Measurements from ENCODE around the gene PCYT2. TPM values are rescaled to one million over a fixed set of nuclear protein-coding genes. Genes with fewer than 3 reads are reported as not detected.

Gene PCYT2
- total RNA-seq, 2 experiments from 2014 or later, result 18.7 to 18.9 TPM

DNA sequence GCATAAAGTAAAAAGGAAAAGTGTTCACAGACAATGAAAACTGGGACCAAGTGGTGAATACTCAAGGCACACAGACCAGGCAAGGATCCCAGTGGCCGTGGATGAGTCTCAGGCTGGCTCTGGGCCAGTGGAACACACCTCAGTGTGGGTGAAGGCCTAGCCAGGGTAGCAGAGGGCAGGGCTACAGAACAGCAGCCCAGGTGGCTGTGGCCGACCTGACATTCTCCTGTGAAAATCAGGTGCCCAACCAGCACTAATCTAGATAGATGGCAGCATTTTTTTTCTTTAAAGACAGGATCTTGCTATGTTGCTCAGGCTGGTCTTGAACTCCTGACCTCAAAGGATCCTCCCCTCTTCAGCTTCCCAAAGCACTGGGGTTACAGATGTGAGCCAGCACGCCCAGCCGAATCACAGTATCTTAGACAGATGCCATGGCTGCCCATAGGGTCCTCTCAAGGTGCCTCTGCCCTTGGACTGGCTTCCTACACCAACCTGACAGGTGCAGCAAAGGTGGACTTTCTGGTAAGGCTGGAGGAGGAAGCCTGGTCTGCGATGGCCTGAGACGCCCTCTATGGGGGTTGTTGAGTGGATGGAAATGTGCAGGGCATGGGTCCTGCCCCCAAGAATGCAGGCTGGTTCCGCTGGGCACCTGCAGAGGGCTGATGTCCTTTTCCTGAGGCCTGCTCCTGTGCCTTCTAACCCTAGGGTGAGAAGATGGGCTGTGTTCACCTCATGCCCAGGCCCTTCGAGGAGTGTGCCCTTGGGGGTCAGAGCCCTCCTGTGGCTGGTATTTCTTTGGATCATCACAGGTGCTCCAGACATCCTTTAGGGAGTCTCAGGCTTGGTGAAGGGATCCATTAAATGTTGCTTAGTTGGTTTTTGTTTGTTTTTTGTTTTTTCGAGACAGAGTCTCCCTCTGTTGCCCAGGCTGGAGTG lies 47.1 kb downstream of the PCYT2 start:
- DNase-seq, result no peak
- Mint-ChIP-seq H3K27ac (peak overlapping the region; percentile 73), H3K4me3 (peak overlapping the region; percentile 78), H3K36me3 (ENCODE audit: low read depth) (peaks cover 47% of the 10 kb centered on the region), H3K27me3 (no peaks in the 10 kb centered on the region), H3K9me3 (no peaks in the 10 kb centered on the region), H3K4me1 (ENCODE audit: low read depth) (peaks cover 37% of the 10 kb centered on the region)
- H3K9me3 ChIP-seq (ENCODE audit: control insufficient read depth in 1 of 2, insufficient read depth in 1 of 2, low read length in 2 of 2), result peaks cover 0 to 3% of the 10 kb centered on the region in 2 experiments
- ATAC-seq (ENCODE audit: poor library complexity), result no peak
- no peak overlapping the region for H3K4me3 ChIP-seq (ENCODE audit: low read length)
- ChIA-PET POLR2A (interaction anchor here (0.8 to 1.3 kb wide), 3 partner anchors 11 to 181 kb away, joined by 4 to 5 read pairs (median 4); partner anchors contain the start of genes ARL16 and HGS), CTCF (no interaction called here)
- H3K27ac ChIP-seq (ENCODE audit: low read depth in 1 of 2, low read length in 2 of 2), result no peak overlapping the region
- peaks cover 69% of the 10 kb centered on the region for H3K4me1 ChIP-seq (ENCODE audit: insufficient read depth, low read length)
- H3K36me3 ChIP-seq (ENCODE audit: insufficient read depth, low read length), result peaks cover 38% of the 10 kb centered on the region
- intact Hi-C loops (cut with DNase I, micrococcal nuclease), result loop anchor here (5.0 to 10.0 kb wide), 2 partner anchors 182 to 349 kb away; partner anchors contain the start of genes ACTG1 (in 1 of the 2), ARL16 (in 1 of the 2) and HGS (in 1 of the 2)
- TF ChIP-seq, protein P1, sequence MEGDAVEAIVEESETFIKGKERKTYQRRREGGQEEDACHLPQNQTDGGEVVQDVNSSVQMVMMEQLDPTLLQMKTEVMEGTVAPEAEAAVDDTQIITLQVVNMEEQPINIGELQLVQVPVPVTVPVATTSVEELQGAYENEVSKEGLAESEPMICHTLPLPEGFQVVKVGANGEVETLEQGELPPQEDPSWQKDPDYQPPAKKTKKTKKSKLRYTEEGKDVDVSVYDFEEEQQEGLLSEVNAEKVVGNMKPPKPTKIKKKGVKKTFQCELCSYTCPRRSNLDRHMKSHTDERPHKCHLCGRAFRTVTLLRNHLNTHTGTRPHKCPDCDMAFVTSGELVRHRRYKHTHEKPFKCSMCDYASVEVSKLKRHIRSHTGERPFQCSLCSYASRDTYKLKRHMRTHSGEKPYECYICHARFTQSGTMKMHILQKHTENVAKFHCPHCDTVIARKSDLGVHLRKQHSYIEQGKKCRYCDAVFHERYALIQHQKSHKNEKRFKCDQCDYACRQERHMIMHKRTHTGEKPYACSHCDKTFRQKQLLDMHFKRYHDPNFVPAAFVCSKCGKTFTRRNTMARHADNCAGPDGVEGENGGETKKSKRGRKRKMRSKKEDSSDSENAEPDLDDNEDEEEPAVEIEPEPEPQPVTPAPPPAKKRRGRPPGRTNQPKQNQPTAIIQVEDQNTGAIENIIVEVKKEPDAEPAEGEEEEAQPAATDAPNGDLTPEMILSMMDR (IDR thresholded peaks at IDR 0.05), result no peak
- peaks cover 0 to 3% of the 10 kb centered on the region in 2 experiments for H3K27me3 ChIP-seq (ENCODE audit: control insufficient read depth in 1 of 2, insufficient read depth in 2 of 2, low read length in 2 of 2)

DNA sequence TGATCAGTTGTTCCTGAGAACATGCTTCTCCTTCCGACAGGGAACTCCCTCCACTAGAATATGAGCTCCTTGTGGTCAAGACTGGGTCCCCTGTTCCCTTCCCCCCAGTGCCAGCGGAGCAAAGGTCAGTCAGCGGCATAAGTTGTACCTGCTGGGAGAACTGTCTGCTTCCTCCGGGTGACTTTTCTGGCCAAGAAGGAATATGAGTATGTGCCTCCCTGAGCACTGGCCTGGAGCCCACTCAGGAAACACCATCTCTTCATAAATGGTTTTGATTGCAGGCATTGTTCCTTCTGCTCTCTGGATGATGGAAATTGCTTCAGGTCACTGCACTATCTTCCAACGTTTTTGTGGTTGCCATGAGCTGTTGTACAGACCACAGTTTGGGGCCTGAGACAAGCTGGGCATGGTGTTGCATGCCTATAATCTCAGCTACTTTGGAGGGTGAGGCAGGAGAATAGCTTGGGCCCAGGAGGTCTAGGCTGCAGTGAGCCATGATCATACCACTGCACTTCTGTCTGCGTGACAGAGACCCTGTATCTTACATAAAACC lies 48.0 kb downstream of the PCYT2 start:
- DNase-seq (no peak), ATAC-seq (ENCODE audit: poor library complexity) (no peak)
- Mint-ChIP-seq H3K4me1 (ENCODE audit: low read depth) (peaks cover 38% of the 10 kb centered on the region), H3K4me3 (peak overlapping the region; percentile 78), H3K9me3 (no peaks in the 10 kb centered on the region), H3K27me3 (no peaks in the 10 kb centered on the region), H3K27ac (peak overlapping the region; percentile 73), H3K36me3 (ENCODE audit: low read depth) (peaks cover 39% of the 10 kb centered on the region)
- H3K36me3 ChIP-seq (ENCODE audit: insufficient read depth, low read length), result peaks cover 39% of the 10 kb centered on the region
- TF ChIP-seq, protein P1 (IDR thresholded peaks at IDR 0.05), result no peak
- H3K9me3 ChIP-seq (ENCODE audit: control insufficient read depth in 1 of 2, insufficient read depth in 1 of 2, low read length in 2 of 2), result no peaks in the 10 kb centered on the region
- H3K4me3 ChIP-seq (ENCODE audit: low read length), result no peak overlapping the region
- H3K27ac ChIP-seq (ENCODE audit: low read depth in 1 of 2, low read length in 2 of 2), result no peak overlapping the region
- intact Hi-C loops (cut with DNase I, micrococcal nuclease), result loop anchor here (5.0 to 10.0 kb wide), 2 partner anchors 181 to 348 kb away; partner anchors contain the start of genes ACTG1 (in 1 of the 2), ARL16 (in 1 of the 2) and HGS (in 1 of the 2)
- peaks cover 72% of the 10 kb centered on the region for H3K4me1 ChIP-seq (ENCODE audit: insufficient read depth, low read length)
- ChIA-PET POLR2A (interaction anchor here (0.8 to 1.3 kb wide), 3 partner anchors 10 to 180 kb away, joined by 4 to 5 read pairs (median 4); partner anchors contain the start of genes ARL16, HGS and SIRT7), CTCF (no interaction called here)
- H3K27me3 ChIP-seq (ENCODE audit: control insufficient read depth in 1 of 2, insufficient read depth in 2 of 2, low read length in 2 of 2), result no peaks in the 10 kb centered on the region

Data from CD4-positive, alpha-beta T cell (primary cell).